GM18868 (cell line): Measurements from ENCODE around the gene ST6GALNAC4.

Experiments
- ATAC-seq: cut with Tn5 transposase; IDR thresholded peaks from one replicate; pipeline ENCODE4 v1.9.1; 2021; ENCODE audit warnings: mild to moderate bottlenecking, moderate library complexity; ENCODE audit not compliant: unreplicated experiment

Gene ST6GALNAC4

GRCh38 chr9:127915801-127916719, 781 bp downstream of the ST6GALNAC4 start:
- ATAC-seq = no peak

GRCh38 chr9:127915325-127915752, 1.5 kb downstream of the ST6GALNAC4 start:
- ATAC-seq = no peak

GRCh38 chr9:127913682-127914081, 3.2 kb downstream of the ST6GALNAC4 start:
- no peak for ATAC-seq

GRCh38 chr9:127912882-127913281, 4.0 kb downstream of the ST6GALNAC4 start:
- no peak for ATAC-seq

GRCh38 chr9:127912296-127912695, 4.5 kb downstream of the ST6GALNAC4 start:
- ATAC-seq = no peak

GRCh38 chr9:127910613-127911205, 6.1 kb downstream of the ST6GALNAC4 start:
- ATAC-seq = no peak

GRCh38 chr9:127909839-127910273, 7.0 kb downstream of the ST6GALNAC4 start:
- ATAC-seq = no peak

GRCh38 chr9:127908660-127908926, 8.2 kb downstream of the ST6GALNAC4 start:
- no peak for ATAC-seq

GRCh38 chr9:127907867-127908659, 8.8 kb downstream of the ST6GALNAC4 start:
- ATAC-seq = no peak

GRCh38 chr9:127905788-127906191, 11.1 kb downstream of the ST6GALNAC4 start:
- no peak for ATAC-seq

- ATAC-seq = no peak
These were observed 11.7 kb downstream of the ST6GALNAC4 start for GRCh38 chr9:127905004-127905728.

- no peak for ATAC-seq
These were observed 12.3 kb downstream of the ST6GALNAC4 start for GRCh38 chr9:127904561-127905003.

- no peak for ATAC-seq
These were observed 13.0 kb downstream of the ST6GALNAC4 start for GRCh38 chr9:127903557-127904475.

- ATAC-seq = peak; percentile 76
These were observed 17.5 kb downstream of the ST6GALNAC4 start, which contains the start of gene ST6GALNAC6 for GRCh38 chr9:127899128-127899943. ST6GALNAC6 (minus strand) TSS chr9:127899603; CDS start chr9:127897981, 1,622 bp downstream.

- peak; percentile 9 for ATAC-seq
These were observed 18.3 kb downstream of the ST6GALNAC4 start for GRCh38 chr9:127898433-127899127.

- ATAC-seq = no peak
These were observed 19.6 kb downstream of the ST6GALNAC4 start for GRCh38 chr9:127897193-127897692.

GRCh38 chr9:127896395-127897192, 20.2 kb downstream of the ST6GALNAC4 start:
- ATAC-seq = no peak
